Spinal cord (tissue), 10 donors: ENCODE results near the gene SLC25A45. TPM values are rescaled to one million over a fixed set of nuclear protein-coding genes. Genes with fewer than 3 reads are reported as not detected.

Experiments used
- DNase-seq, 6 donors: peaks; one replicate each; pipeline versions ENCODE4 v3.0.0 to v3.0.0-alpha.2; 2013 to 2015; ENCODE audit warnings: low spot score in 6 of 6, low read depth in 4 of 6
- H3K27ac ChIP-seq: one replicate; pipeline ENCODE4 v1.5.1; 2013; ENCODE audit warnings: low read depth, low read length, control low read depth
- H3K27me3 ChIP-seq: one replicate; pipeline ENCODE4 v1.6.1; 2013; ENCODE audit warnings: low read length; ENCODE audit not compliant: control insufficient read depth, insufficient read depth
- H3K36me3 ChIP-seq: one replicate; pipeline ENCODE4 v1.6.1; 2013; ENCODE audit warnings: low read length; ENCODE audit not compliant: control insufficient read depth, insufficient read depth
- H3K4me1 ChIP-seq: one replicate; pipeline ENCODE4 v1.6.1; 2013; ENCODE audit warnings: low read length; ENCODE audit not compliant: control insufficient read depth, insufficient read depth
- H3K4me3 ChIP-seq: one replicate; pipeline ENCODE4 v1.5.1; 2013; ENCODE audit warnings: low read depth, low read length, control low read depth
- H3K9me3 ChIP-seq: one replicate; pipeline ENCODE4 v1.6.1; 2013; ENCODE audit warnings: low read length; ENCODE audit not compliant: control insufficient read depth, insufficient read depth
- WGBS: methylation state at CpG from one replicate; pipeline ENCODE4 v1.1.5; 2013; ENCODE audit warnings: missing lambda C conversion rate; ENCODE audit not compliant: insufficient coverage; 5-methylcytosine and 5-hydroxymethylcytosine counted together
- polyA plus RNA-seq, 2 donors: library from polyadenylated mRNA; unstranded; fragments of 120-200 nt; gene quantifications; one replicate each; pipeline ENCODE4 v1.2.1, GENCODE V29; 2013; ENCODE audit not compliant: insufficient read length in 2 of 2
- total RNA-seq, 2 donors: library from RNA; depleted of rRNA in 1 of 2; stranded (reverse); fragments of 120-200 nt in 1 of 2; fragments of >200 nt in 1 of 2; gene quantifications; one replicate each; pipeline versions ENCODE4 v1.2.3 to v1.2.4, GENCODE V29; 2013 to 2014
- donor health status: healthy.

SLC25A45 gene
- total and polyA plus RNA-seq, 4 donors: 1.8 to 3.7 (median 2.7) TPM

- peaks cover 25% of the 10 kb centered on the region for H3K4me1 ChIP-seq
- H3K9me3 ChIP-seq: no peaks in the 10 kb centered on the region
- WGBS: 95% methylated on average over 9 of the region's 13 CpGs
- peaks cover 2% of the 10 kb centered on the region for H3K36me3 ChIP-seq
- H3K27me3 ChIP-seq: no peaks in the 10 kb centered on the region
- DNase-seq: no peak
- H3K27ac ChIP-seq: no peak overlapping the region
- H3K4me3 ChIP-seq: no peak overlapping the region
Observed at GRCh38 chr11:65379698-65380459, 2.6 kb downstream of the SLC25A45 start.

GRCh38 chr11:65378928-65379638 lies 3.4 kb downstream of the SLC25A45 start:
- Histone ChIP-seq H3K27me3 (no peaks in the 10 kb centered on the region), H3K27ac (no peak overlapping the region), H3K4me1 (peaks cover 25% of the 10 kb centered on the region), H3K9me3 (no peaks in the 10 kb centered on the region), H3K4me3 (no peak overlapping the region), H3K36me3 (peaks cover 2% of the 10 kb centered on the region)
- 76% methylated on average over 12 of the region's 14 CpGs for WGBS
- no peak for DNase-seq

- no peak for DNase-seq
- Histone ChIP-seq H3K9me3 (no peaks in the 10 kb centered on the region), H3K27me3 (no peaks in the 10 kb centered on the region), H3K4me1 (peaks cover 25% of the 10 kb centered on the region), H3K4me3 (no peak overlapping the region), H3K27ac (no peak overlapping the region), H3K36me3 (peaks cover 2% of the 10 kb centered on the region)
- 53% methylated on average over 12 of the region's 19 CpGs for WGBS
Observed at GRCh38 chr11:65378208-65378927, 4.1 kb downstream of the SLC25A45 start.

- Histone ChIP-seq H3K27ac (no peak overlapping the region), H3K4me1 (peaks cover 20% of the 10 kb centered on the region), H3K27me3 (no peaks in the 10 kb centered on the region), H3K4me3 (no peak overlapping the region), H3K9me3 (no peaks in the 10 kb centered on the region), H3K36me3 (peaks cover 2% of the 10 kb centered on the region)
- 83% methylated on average over 8 of the region's 8 CpGs for WGBS
- DNase-seq: no peak
Observed at GRCh38 chr11:65377777-65378176, 4.7 kb downstream of the SLC25A45 start.

- 76% methylated on average over 8 of the region's 8 CpGs for WGBS
- Histone ChIP-seq H3K27ac (no peak overlapping the region), H3K9me3 (no peaks in the 10 kb centered on the region), H3K27me3 (no peaks in the 10 kb centered on the region), H3K4me3 (no peak overlapping the region), H3K36me3 (peaks cover 2% of the 10 kb centered on the region), H3K4me1 (peaks cover 12% of the 10 kb centered on the region)
- DNase-seq: no peak
Observed at GRCh38 chr11:65377036-65377435, 5.4 kb downstream of the SLC25A45 start.

GRCh38 chr11:65376138-65376713 lies 6.2 kb downstream of the SLC25A45 start:
- no peak overlapping the region for H3K4me3 ChIP-seq
- H3K4me1 ChIP-seq: peaks cover 7% of the 10 kb centered on the region
- no peak for DNase-seq
- 88% methylated on average over 16 of the region's 16 CpGs for WGBS
- H3K27ac ChIP-seq: no peak overlapping the region
- H3K9me3 ChIP-seq: no peaks in the 10 kb centered on the region
- no peaks in the 10 kb centered on the region for H3K27me3 ChIP-seq
- H3K36me3 ChIP-seq: peaks cover 2% of the 10 kb centered on the region

GRCh38 chr11:65375012-65375411 lies 7.4 kb downstream of the SLC25A45 start:
- 81% methylated on average over 7 of the region's 8 CpGs for WGBS
- Histone ChIP-seq H3K27me3 (no peaks in the 10 kb centered on the region), H3K4me1 (peaks cover 7% of the 10 kb centered on the region), H3K36me3 (peaks cover 2% of the 10 kb centered on the region), H3K27ac (no peak overlapping the region), H3K4me3 (no peak overlapping the region), H3K9me3 (no peaks in the 10 kb centered on the region)
- DNase-seq: no peak

- no peak overlapping the region for H3K4me3 ChIP-seq
- no peak for DNase-seq
- H3K27me3 ChIP-seq: no peaks in the 10 kb centered on the region
- H3K9me3 ChIP-seq: no peaks in the 10 kb centered on the region
- peaks cover 2% of the 10 kb centered on the region for H3K36me3 ChIP-seq
- H3K27ac ChIP-seq: no peak overlapping the region
- WGBS: 87% methylated on average over 14 of the region's 14 CpGs
- peaks cover 7% of the 10 kb centered on the region for H3K4me1 ChIP-seq
Observed at GRCh38 chr11:65373839-65374580, 8.4 kb downstream of the SLC25A45 start.

GRCh38 chr11:65370659-65371049 lies 11.8 kb downstream of the SLC25A45 start:
- H3K4me3 ChIP-seq: no peak overlapping the region
- no peaks in the 10 kb centered on the region for H3K9me3 ChIP-seq
- no peaks in the 10 kb centered on the region for H3K27me3 ChIP-seq
- no peaks in the 10 kb centered on the region for H3K36me3 ChIP-seq
- no peaks in the 10 kb centered on the region for H3K4me1 ChIP-seq
- WGBS: 91% methylated on average over 6 of the region's 6 CpGs
- no peak overlapping the region for H3K27ac ChIP-seq
- DNase-seq: no peak
